ENCODE results near the gene MAST4. TPM values are rescaled to one million over a fixed set of nuclear protein-coding genes. Genes with fewer than 3 reads are reported as not detected.

Gene MAST4
- total and polyA plus RNA-seq, 2 of the 8 experiments (the other 6 are each of a cell fraction or from before 2014, with no cell fraction given): 1.5 to 2.6 TPM

DNA sequence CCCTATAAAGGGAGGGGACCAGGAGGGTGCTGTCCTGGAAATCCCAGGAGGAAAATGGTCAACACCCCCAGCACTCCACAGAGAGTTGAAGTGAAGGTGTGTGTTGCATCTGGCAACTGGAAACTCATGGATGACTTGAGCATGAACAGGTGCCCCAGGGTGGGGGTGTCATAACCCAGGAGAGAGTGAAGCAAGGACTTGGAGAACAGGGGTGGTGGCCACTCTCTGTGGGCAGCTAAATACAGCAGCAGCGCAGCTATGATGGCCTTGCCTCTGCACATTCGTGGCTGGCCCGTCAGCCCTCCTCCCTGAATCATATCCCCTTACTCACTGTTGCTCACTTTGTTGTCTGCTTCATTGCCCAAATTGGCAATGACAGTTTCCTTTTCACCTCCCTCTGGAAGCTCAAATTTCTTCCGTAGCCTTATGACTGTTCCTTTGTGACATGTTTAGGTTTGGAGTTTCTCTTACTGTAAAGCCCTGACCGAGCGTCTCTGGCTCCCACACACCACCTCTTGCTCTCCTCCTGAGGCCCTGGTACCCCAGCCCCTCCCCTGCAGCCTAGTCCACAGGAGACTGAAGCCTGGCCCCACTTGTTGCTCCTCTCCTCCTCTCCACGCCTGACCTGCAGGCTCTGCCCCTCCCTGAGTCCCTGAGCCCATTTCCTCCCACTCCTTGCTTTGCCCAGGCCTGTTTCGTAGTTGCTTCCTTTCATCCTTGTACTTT is 414.7 kb downstream of the MAST4 start:
- H2BK5ac ChIP-seq (ENCODE audit: low read depth, low read length): peak overlapping the region; percentile 37; the same call in 1 of the 2 replicates
- no peak for DNase-seq (ENCODE audit: low read depth in 1 of 2, low spot score in 2 of 2)
- H4K5ac ChIP-seq (ENCODE audit: insufficient read length, low read depth, low read length): no peak overlapping the region
- TF ChIP-seq, protein P1, sequence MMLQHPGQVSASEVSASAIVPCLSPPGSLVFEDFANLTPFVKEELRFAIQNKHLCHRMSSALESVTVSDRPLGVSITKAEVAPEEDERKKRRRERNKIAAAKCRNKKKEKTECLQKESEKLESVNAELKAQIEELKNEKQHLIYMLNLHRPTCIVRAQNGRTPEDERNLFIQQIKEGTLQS (IDR thresholded peaks at IDR 0.05; ENCODE audit: insufficient read depth, low read depth, low read length): no peak
- no peak overlapping the region; a peak in 2 of 7 replicates for H3K9ac ChIP-seq (replicated peaks in 1 of 4; ENCODE audit: extremely low read depth in 1 of 4, low read depth in 3 of 4, low read length in 3 of 4)
- H3K18ac ChIP-seq (ENCODE audit: extremely low read depth, low read length): no peak overlapping the region
- H3K36me3 ChIP-seq (ENCODE audit: control insufficient read depth in 2 of 4, insufficient read depth in 4 of 4, low read length in 3 of 4): no peaks in the 10 kb centered on the region
- H4K20me1 ChIP-seq (replicated peaks in 1 of 2; ENCODE audit: control insufficient read depth in 1 of 2, insufficient read depth in 2 of 2, low read length in 2 of 2): no peaks in the 10 kb centered on the region
- peak overlapping the region; percentile 43; the same call in 1 of the 2 replicates for H2AK5ac ChIP-seq (ENCODE audit: low read depth, low read length)
- no peak overlapping the region for H4K91ac ChIP-seq (replicated peaks; ENCODE audit: insufficient read length, low read length)
- no peaks in the 10 kb centered on the region for H3K9me3 ChIP-seq (ENCODE audit: insufficient read depth in 2 of 2, low read depth in 1 of 2, low read length in 1 of 2)
- no peaks in the 10 kb centered on the region for H3K23me2 ChIP-seq (ENCODE audit: low read depth, low read length)
- peaks cover 2 to 7% (median 2%) of the 10 kb centered on the region in 4 experiments; a peak in 5 of 7 replicates for H3K4me1 ChIP-seq (replicated peaks in 1 of 4; ENCODE audit: control insufficient read depth in 3 of 4, insufficient read depth in 4 of 4, low read length in 3 of 4)
- H3K56ac ChIP-seq (replicated peaks; ENCODE audit: insufficient read length, low read depth, low read length): no peak overlapping the region
- no peak overlapping the region for H4K8ac ChIP-seq (ENCODE audit: extremely low read depth, insufficient read depth, low read length)
- H3K79me2 ChIP-seq (ENCODE audit: control insufficient read depth in 1 of 2, insufficient read depth in 2 of 2, low read length in 2 of 2): no peaks in the 10 kb centered on the region
- no peak overlapping the region for H3K4ac ChIP-seq (replicated peaks; ENCODE audit: insufficient read length, low read depth, low read length)
- no peak overlapping the region for H3K4me3 ChIP-seq (ENCODE audit: extremely low read depth in 1 of 4, insufficient read depth in 2 of 4, low read depth in 3 of 4, low read length in 4 of 4)
- no peak overlapping the region for H3K14ac ChIP-seq (ENCODE audit: insufficient read length)
- H3K27ac ChIP-seq (ENCODE audit: low read depth, low read length): no peak overlapping the region
- H3K4me2 ChIP-seq (ENCODE audit: insufficient read depth in 1 of 2, low read depth in 2 of 2, low read length in 2 of 2): no peak overlapping the region
- H2BK120ac ChIP-seq (replicated peaks; ENCODE audit: low read depth, low read length): no peak overlapping the region
- H3K23ac ChIP-seq (ENCODE audit: insufficient read length): no peak overlapping the region
- WGBS, 2 experiments (ENCODE audit: extremely low coverage in 1 of 2, insufficient coverage in 1 of 2, insufficient read length in 1 of 2, insufficient replicate concordance in 2 of 2, low coverage in 1 of 2, low lambda C conversion rate in 2 of 2, missing lambda C conversion rate in 1 of 2): 71% methylated on average over 8 of the region's 8 CpGs; no CpG with 5 or more reads in 1 of the 2 experiments
- H2AFZ ChIP-seq (ENCODE audit: low read length): no peak overlapping the region
- H2BK20ac ChIP-seq (ENCODE audit: low read length): 0 out of 2 replicates have a peak overlapping the region, but pooled peaks have one; percentile 8
- ChIA-PET CTCF (ENCODE audit: partially characterized antibody) (interaction anchor here (0.8 to 1.6 kb wide), 5 partner anchors 22 to 139 kb away, joined by 3 to 5 read pairs (median 3); no protein-coding TSS in a partner anchor), POLR2A (ENCODE audit: partially characterized antibody) (no interaction called here)
- no peak for FAIRE-seq
- H3K27me3 ChIP-seq (replicated peaks in 1 of 4; ENCODE audit: control insufficient read depth in 3 of 4, extremely low read depth in 1 of 4, insufficient read depth in 3 of 4, low read length in 3 of 4): no peaks in the 10 kb centered on the region
- 0 out of 2 replicates have a peak overlapping the region, but pooled peaks have one; percentile 73 for H2BK15ac ChIP-seq (ENCODE audit: low read length)
- H3K79me1 ChIP-seq (ENCODE audit: low read depth, low read length): peaks cover 6% of the 10 kb centered on the region; the same call in 1 of the 2 replicates
- no peak overlapping the region for H2BK12ac ChIP-seq (ENCODE audit: low read depth, low read length)

Measured in H1 (cell line).